ENCODE measurements around the gene CCNDBP1. TPM values are rescaled to one million over a fixed set of nuclear protein-coding genes. Genes with fewer than 3 reads are reported as not detected.

CCNDBP1 gene
- total and polyA plus RNA-seq, 8 donors: 47.5 to 64.5 (median 55.9) TPM

GRCh38 chr15:43238671-43239131 is 53.5 kb downstream of the CCNDBP1 start:
- no peak for TF ChIP-seq CTCF (IDR thresholded peaks at IDR 0.05)
- intact Hi-C loops (cut with DNase I): no loop called here

GRCh38 chr15:43239732-43240491 is 54.7 kb downstream of the CCNDBP1 start:
- DNase-seq: no peak
- H3K27ac ChIP-seq: no peak overlapping the region
- TF ChIP-seq CTCF (IDR thresholded peaks at IDR 0.05): no peak
- H3K27me3 ChIP-seq: peaks cover 0 to 16% of the 10 kb centered on the region in 2 donors
- no peaks in the 10 kb centered on the region for H3K9me3 ChIP-seq
- no peak overlapping the region for H3K4me3 ChIP-seq
- H3K4me1 ChIP-seq: no peaks in the 10 kb centered on the region
- intact Hi-C loops (cut with DNase I): no loop called here
- no peak for ATAC-seq
- no peaks in the 10 kb centered on the region for H3K36me3 ChIP-seq

More at GRCh38 chr15:43238671-43239131, 53.5 kb downstream of the CCNDBP1 start:
- Histone ChIP-seq H3K4me1 (no peaks in the 10 kb centered on the region), H3K9me3 (no peaks in the 10 kb centered on the region), H3K27ac (no peak overlapping the region), H3K4me3 (no peak overlapping the region), H3K27me3 (peaks cover 0 to 16% of the 10 kb centered on the region in 2 donors), H3K36me3 (no peaks in the 10 kb centered on the region)
- ATAC-seq (no peak), DNase-seq (no peak)

DNA sequence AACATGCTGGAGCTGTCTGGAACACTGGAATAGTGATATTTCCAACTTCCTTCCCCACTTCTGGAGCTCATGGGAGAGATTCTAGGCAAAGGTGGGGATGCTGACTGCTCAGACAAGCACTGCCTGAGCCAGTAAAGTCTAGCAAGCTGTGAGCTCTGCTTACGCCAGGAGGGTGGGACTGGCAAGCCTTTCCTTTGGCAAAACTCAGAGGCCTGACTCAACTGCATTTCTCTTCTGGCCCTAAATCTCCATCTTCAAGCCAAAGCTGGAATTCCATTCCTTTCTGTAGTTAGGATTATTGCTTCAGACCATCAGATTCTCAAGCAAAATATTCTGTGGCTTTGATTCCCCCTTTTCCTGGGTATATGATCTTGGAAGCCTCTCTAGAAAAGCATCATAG is 55.9 kb downstream of the CCNDBP1 start:
- peak; percentile 79 for ATAC-seq
- Histone ChIP-seq H3K27me3 (peaks cover 0 to 16% of the 10 kb centered on the region in 2 donors), H3K36me3 (no peaks in the 10 kb centered on the region), H3K4me3 (no peak overlapping the region), H3K4me1 (no peaks in the 10 kb centered on the region), H3K27ac (no peak overlapping the region), H3K9me3 (no peaks in the 10 kb centered on the region)
- intact Hi-C loops (cut with DNase I): no loop called here
- peak in 1 of 4 donors; percentile 7 for DNase-seq
- no peak for TF ChIP-seq CTCF (IDR thresholded peaks at IDR 0.05)

GRCh38 chr15:43242616-43243015 is 57.4 kb downstream of the CCNDBP1 start:
- Histone ChIP-seq H3K27me3 (peaks cover 0 to 16% of the 10 kb centered on the region in 2 donors), H3K4me1 (no peaks in the 10 kb centered on the region), H3K9me3 (no peaks in the 10 kb centered on the region), H3K36me3 (no peaks in the 10 kb centered on the region), H3K27ac (no peak overlapping the region), H3K4me3 (no peak overlapping the region)
- no peak for DNase-seq
- intact Hi-C loops (cut with DNase I): no loop called here
- no peak for TF ChIP-seq CTCF (IDR thresholded peaks at IDR 0.05)
- ATAC-seq: no peak

- no peak overlapping the region for H3K4me3 ChIP-seq
- intact Hi-C loops (cut with DNase I): no loop called here
- H3K4me1 ChIP-seq: no peaks in the 10 kb centered on the region
- no peaks in the 10 kb centered on the region for H3K36me3 ChIP-seq
- peaks cover 0 to 14% of the 10 kb centered on the region in 2 donors for H3K27me3 ChIP-seq
- no peak for TF ChIP-seq CTCF (IDR thresholded peaks at IDR 0.05)
- H3K27ac ChIP-seq: no peak overlapping the region
- ATAC-seq (no peak), DNase-seq (no peak)
- no peaks in the 10 kb centered on the region for H3K9me3 ChIP-seq
Observed at GRCh38 chr15:43243020-43243645, 57.9 kb downstream of the CCNDBP1 start.
